PC-3 (cell line): ENCODE results near the gene MAGEA4.

ENCODE experiments used
- EZH2phosphoT487 ChIP-seq: fragments of 300-600 bp; sonication (generic); IDR thresholded peaks from 2 replicates; pipeline ENCODE4 v1.6.1; 2018; ENCODE audit warnings: mild to moderate bottlenecking, antibody characterized with exemption, low read length, borderline replicate concordance
- TF ChIP-seq, protein P1 (sequence below): fragments of 300-600 bp; sonication (generic); conservative IDR thresholded peaks from 2 replicates; pipeline ENCODE4 v1.5.1; 2017; ENCODE audit warnings: antibody characterized with exemption, low read depth, mild to moderate bottlenecking, low read length

DNA sequence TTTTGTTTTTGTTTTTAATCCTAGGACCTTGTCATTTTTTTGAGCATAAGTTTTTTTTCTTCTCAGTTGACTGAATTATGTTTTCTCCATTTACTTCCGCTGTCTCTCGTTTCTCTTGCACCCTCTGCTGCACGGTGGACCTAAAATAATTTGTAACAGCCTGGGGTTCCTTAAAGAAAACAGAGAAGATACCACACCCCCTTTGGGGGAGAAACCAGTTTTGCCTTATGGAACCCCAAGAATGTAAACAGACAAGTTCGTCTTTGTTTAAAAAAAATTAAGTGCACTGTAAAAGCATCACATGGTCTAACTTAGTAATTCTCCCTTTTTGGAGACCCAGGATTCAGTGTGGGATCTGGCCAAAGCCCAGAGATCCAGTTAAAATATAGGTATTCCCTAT is 32.8 kb upstream of the MAGEA4 start:
- no peak for TF ChIP-seq EZH2phosphoT487
- TF ChIP-seq, protein P1, sequence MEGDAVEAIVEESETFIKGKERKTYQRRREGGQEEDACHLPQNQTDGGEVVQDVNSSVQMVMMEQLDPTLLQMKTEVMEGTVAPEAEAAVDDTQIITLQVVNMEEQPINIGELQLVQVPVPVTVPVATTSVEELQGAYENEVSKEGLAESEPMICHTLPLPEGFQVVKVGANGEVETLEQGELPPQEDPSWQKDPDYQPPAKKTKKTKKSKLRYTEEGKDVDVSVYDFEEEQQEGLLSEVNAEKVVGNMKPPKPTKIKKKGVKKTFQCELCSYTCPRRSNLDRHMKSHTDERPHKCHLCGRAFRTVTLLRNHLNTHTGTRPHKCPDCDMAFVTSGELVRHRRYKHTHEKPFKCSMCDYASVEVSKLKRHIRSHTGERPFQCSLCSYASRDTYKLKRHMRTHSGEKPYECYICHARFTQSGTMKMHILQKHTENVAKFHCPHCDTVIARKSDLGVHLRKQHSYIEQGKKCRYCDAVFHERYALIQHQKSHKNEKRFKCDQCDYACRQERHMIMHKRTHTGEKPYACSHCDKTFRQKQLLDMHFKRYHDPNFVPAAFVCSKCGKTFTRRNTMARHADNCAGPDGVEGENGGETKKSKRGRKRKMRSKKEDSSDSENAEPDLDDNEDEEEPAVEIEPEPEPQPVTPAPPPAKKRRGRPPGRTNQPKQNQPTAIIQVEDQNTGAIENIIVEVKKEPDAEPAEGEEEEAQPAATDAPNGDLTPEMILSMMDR: no peak
